Stimulated activated CD4-positive, alpha-beta T cell treated with anti-CD3 and anti-CD28 coated beads, Interleukin-4, amount 100 ng/mL, for 1 hour (primary cell): ENCODE results near the gene FAM174A.
"Not testable (repeated sequence)": the region's sequence is repeated elsewhere in the genome, so short reads cannot be mapped to it uniquely, and the experiment has no call there.

ENCODE experiments used
- DNase-seq: peaks from one replicate; pipeline ENCODE4 v3.0.0-alpha.2; 2020

The FAM174A gene

DNA sequence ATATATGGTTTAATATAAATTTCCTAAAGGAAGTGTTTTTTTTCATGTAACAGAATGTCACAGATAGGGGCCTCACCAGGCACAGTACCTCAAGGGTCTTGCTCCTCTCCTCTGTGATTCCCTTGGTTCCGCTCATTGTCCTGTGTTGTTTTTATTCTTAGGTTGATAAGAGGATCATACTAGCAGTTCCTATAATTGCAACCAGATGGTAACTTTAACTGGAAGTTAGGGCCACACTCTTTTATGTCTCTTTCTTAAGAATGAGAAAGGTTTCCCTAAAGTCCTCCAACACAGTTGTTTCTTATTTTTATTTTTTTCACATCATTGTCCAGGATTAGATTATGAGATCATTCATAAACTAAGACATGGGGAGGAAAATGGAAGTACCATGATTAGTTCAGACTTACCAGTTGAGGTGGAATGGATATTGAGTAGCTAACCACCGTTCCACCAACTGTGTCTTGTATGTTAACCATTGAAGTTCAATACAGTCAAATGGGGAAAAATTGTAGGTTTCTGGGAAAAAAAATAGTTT is 41.1 kb downstream of the FAM174A start:
- no peak for DNase-seq

DNA sequence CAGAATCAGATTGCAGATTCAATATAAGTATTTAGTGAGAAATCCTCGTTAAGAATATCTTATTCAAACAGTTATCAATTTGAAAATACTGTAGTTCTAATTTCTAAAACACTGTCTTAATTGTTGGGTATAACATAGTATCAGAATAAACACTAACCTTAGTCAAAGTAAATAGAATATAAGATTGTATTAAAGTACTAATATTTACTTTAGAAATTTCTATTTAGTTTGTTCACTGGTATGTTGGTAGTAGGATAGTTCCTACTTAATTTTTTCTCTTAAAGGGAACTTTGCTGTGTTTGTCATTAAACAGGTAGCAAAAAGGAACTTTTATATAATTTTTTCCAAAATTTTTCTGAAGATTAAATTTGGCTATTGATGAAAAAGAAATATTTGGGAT is 42.3 kb downstream of the FAM174A start:
- DNase-seq = no peak

DNA sequence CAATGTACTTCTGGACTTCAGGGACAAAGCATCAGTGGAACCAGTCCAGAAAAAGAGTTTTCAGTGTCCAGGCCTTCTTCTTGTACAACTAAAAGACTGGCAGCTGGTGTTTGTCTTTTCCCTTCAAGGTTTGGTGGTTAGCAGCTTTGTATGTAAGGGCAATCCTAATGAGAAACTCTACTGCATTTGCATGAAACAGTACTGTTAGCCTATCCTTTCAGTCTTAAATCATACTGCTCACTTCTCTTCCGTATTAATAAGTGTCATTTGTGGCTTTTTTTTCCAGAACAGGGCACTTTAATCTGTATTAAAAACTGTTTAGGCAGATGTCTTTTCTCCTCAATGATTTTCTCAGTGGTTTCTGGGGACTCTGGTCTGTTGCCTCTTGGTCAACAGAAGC is 48.9 kb downstream of the FAM174A start:
- DNase-seq = no peak

DNA sequence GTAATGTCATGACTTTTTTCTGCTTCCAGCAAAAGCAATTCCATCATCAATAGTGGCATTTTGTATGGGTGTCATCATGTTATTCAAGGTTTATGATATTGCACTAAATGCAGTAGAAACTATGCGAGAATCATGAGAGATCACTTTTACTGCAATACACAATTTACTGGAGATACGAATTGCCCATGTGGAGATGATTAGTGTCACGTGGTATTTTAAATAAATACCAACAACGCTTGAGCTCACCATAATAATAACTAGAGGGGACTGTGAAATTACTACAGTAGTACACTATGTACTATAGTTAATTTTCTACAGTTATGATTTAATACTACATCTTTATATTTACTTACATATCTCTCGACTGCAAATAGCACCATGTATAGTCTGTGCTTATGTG is 49.7 kb downstream of the FAM174A start:
- no peak for DNase-seq

DNA sequence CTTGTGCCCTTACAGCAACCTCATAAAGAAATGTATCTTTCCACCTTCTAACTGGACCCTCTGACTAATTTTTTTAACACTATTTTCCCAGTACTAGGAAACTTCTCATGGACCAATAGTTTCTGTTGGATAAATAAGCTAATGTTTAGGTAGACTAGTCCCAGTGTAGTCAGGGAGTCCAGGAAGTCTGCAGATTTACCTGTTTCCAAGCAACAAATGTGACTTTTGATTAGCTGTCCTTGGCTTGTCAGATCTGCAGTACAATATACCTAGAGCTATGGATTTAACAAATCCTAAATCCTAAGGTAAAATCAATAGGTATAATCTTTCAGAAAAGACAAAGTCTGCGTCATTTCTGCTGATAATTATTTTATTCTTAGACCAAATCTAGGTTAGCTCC is 55.7 kb downstream of the FAM174A start:
- no peak for DNase-seq

DNA sequence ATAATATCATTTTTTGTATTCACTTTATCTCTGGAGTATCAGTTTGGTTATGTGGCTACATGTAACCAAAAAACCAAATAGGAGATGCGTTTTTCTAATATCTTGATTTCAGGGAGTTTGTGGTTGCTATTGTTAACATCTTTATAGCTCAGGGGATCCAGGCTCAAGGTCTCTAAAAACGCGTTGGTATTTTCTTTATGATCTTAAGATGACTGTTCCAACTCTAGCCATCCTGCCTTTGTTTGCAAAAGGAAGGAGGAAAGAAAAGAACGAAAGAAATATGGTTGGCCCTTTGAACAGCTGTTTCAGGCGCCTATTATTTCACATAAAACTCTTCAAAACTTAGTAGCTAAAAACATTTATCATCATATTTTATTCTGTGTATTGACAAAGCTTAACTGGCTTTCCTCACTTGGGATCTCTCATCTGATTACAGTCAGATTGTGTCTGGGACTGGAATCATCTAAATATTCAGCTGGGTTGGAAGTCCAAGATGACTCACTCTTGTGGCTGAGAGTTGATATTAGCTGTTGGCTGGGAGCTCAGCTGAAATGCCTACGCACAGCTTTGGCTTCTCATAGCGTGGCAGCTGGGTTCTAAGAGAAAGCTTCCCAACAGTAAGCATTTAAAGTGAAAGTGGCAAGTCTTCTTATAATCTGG is 60.1 kb downstream of the FAM174A start:
- no peak for DNase-seq

DNA sequence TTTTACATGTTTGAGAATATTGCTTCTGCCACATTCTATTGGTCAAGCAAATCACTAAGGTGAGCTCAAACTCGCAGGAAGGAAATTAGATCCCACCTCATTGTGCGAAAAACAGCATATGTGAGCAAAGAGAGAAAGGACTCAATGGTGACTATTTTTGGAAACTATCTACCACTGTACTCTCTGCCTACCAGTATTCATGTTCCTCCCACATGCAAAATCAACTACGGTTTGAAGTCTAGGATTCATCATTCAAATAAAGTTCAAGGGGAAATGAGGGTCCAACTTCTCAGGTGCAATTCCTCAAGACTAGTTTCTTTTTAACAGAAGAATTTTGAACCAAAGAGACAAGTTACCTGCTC is 60.6 kb downstream of the FAM174A start:
- no peak for DNase-seq

DNA sequence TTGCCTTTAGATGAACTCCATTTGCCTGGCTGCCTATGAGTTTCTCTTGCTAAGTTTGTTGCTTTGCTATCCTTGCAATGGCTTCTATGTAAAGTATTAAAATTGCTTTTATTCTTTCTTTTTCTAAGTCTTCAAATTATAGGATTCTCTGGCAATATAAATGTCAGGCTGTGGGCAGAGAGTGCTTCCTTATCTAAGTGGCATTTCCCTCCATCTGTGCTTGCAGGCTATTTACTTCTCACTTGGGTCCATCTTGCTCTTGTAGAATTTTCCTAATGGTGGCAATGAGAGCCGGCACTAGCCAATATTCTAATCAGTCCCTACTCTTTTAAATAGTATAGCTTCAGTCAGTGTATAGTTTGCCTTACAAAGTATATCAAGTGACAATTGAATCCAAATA is 63.3 kb downstream of the FAM174A start:
- DNase-seq = no peak

DNA sequence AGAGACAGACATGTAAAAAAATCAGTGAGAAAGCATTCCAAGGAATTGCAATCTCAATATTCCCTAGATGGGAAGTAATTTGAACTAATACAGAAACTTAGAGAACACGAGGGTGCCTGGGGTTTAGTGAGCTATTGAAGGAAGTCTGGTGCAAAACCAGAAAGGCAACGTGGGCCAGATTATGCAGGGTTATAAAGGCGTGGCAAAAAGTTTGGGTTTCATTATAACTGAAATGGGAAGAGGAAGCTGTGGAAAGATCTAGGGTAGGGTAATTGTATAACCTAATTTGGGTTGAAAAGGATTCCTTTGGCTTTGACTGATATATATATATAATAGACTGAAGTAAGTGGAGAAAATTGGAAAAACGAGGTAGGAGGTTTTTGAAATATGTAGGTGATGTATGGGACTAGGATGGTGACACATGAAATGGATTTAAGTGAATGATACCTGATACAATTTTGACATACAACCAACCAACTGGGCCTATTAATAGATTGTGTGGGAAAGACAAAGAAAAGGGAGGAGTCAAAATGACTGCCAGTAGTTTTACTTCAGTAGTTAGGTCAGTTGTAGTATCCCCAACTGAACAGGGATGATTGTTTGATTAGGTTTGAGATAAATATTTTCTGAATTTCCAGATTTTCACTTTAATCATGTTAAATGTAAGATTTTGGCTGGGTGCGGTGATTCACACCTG is 65.3 kb downstream of the FAM174A start:
- DNase-seq = no peak

DNA sequence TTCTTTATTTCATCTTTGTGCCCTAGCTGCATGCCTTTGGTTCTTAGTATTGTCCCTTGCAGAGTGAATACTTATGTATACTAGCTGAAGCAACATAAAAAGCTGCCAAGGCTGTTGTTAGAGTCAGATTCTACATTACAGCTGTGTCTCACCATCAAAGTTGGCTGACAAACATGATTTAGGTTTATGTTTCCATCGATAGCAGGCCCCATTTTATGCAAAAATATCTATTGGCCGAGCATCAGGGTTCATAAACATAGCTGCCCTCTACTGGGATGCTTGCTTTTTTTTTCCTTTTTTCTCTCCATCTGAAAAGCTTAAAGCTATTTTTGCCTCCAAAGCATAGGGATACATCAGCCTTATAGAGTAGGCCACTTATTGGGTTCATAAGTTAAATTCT is 68.0 kb downstream of the FAM174A start:
- no peak for DNase-seq

DNA sequence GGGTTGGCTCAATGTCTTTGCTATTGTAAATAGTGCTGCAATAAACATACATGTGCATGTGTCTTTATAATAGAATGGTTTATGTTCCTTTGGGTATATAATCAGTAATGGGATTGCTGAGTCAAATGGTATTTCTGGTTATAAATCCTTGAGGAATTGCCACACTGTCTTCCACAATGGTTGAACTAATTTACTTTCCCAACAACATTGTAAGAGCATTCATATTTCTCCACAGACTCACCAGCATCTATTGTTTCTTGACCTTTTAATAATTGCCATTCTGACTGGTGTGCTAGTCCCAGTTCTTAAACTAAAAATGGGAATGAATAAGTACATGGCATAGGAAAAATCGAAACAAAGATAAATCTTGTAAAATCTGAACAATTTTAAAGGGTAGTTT is 68.8 kb downstream of the FAM174A start:
- DNase-seq = not testable (repeated sequence)

DNA sequence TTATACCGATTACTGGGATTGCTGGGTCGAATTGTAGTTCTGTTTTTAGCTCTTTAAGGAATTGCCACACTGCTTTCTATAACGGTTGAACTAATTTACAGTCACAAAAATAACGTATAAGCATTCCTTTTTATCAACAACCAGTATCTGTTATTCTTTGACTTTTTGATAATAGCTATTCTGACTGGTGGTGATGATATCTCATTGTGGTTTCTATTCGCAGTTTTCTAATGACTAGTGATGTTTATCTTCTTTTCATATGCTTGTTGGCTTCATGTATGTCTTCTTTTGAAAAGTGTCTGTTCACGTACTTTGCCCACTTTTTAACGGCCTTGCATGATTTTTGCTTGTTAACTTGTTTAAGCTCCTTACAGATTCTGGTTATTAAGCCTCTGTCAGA is 74.4 kb downstream of the FAM174A start:
- DNase-seq = no peak

DNA sequence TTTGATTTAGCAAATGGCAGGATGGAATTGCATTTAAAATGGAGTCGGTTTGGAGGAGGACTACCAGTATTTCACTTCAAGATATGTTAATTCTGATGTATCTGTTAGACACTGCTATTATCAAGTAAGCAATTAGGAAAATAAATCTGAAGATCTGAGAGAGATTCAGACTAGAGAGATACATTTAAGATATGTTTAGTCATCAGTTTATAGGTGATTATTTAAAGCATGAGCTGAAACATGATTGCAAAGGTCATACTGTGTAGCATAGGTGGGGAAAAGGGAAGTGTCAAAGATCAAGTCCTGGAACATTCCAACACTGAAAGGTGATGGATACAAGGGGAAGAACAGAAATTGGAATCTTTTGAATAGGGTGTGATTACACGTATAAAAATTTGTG is 79.1 kb downstream of the FAM174A start:
- no peak for DNase-seq

DNA sequence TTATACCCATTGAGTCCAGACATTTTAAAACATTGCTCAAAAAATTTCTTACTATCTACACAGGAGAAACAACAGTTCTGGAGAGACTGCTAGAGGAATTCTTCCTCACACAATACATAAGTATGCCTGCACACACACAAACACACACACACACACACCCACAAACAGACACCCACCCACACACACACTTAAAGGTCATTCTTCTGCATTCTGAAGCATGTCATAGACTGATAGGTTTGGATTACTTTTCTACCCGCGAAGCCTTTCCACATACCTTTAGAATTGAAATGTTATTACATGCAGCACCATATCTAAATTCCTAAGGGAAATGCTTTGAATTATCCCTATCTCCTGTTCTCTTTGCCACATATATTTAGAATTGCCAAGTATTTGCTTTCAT is 80.2 kb downstream of the FAM174A start:
- no peak for DNase-seq

DNA sequence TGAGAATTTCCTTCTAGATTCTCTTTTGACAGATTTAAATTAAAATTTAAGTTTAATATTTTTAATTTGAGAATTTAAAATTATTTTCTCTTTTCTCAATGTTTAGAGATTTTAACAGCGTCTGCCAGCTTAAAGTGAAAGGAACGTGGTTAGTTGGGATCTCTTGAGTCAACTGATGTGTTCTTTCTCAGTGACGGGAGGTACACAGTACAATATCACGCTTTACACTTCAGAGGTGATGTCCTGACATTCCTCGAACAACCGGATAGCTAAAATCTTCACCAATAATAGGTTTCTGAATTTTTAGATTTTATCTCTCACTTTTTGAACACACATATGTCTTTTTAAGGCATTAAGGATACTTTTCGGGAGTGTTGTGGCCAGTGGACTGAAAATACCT is 81.1 kb downstream of the FAM174A start:
- DNase-seq = no peak

DNA sequence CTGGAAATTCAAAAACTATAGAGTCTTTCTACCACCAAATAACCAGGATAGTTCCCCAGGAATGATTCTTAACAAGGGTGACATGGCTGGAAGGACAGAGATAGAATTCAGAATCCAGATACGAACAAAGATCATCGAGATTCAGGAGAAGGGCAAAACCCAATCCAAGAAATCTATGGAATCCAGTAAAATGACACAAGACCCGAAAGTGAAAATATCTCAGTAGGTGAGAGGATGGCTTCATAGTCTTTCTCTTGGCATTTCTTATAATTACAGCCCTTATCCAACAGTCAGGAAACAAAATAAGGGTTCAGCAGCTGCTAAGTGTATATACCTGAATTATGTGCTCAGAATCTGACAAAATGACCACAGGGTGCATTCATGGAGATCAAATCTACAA is 81.8 kb downstream of the FAM174A start:
- DNase-seq = no peak

DNA sequence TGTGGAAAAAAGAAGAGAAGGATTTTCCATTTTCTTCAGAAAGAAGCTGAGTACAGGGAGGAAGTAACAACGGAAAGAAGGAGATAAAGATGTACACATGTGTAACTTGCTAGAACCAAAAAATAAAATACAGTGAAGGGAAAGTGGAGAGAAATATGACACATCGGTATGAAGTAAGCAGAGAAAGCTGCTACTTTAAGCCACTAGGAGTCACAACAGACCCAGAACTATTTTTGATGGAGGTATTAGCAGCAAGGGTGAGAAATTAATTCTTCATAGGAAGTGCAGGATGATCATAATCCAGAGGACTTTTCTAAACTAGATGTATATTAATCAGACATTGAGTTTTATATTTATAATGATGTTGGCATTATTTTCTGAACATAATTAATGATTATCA is 88.5 kb downstream of the FAM174A start:
- no peak for DNase-seq

DNA sequence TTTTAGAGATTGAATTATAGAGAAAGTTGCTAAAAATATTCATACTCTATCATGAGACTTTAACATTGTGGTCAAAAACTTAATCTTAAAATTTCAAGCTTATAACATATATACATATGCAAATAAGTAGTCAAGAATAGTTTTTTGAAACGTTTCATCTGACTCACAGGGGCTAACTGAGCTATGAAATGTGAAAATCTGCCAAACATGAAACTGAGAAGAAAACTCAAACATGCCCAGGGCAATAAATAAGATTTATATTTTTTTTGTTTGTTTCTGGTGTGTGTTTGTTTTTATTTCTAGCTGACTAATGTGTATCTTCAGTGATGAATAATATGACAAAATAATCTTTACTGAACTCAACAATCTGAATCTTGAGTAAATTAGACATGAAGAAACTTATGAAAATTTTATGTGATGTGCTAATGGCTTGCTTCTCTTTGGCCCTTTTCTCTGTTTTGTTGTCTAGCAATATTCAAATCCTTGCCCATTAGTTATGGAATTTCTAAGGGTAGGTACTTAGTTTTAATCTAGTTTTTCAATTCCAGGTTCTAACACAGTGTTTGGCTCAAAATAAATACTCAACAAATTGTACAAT is 99.9 kb downstream of the FAM174A start:
- no peak for DNase-seq
